A549 (cell line): ENCODE data around the gene MARK1. TPM values are rescaled to one million over a fixed set of nuclear protein-coding genes. Genes with fewer than 3 reads are reported as not detected.

Source experiments
- ATAC-seq, 2 experiments: fragments of 200-7000 bp in 1 of 2; fragments of >200 bp in 1 of 2; cut with Nextera tagmentation in 1 of 2; cut with Tn5 transposase in 1 of 2; 3 replicates each; pipeline versions ENCODE4 v1.8.0 to v1.9.1; 2018 to 2020; ENCODE audit warnings: mild to moderate bottlenecking in 1 of 2, moderate library complexity in 1 of 2
- CTCF ChIA-PET: fragments of 300-600 bp; sonication (Branson Sonifier 250); formaldehyde crosslinking; extraction: SDS; loops from one replicate; lab custom pipeline; 2021; ENCODE audit warnings: antibody characterized with exemption, inconsistent platforms; lab: Yijun Ruan, JAX
- POLR2A ChIA-PET: fragments of 350-600 bp; formaldehyde crosslinking; extraction: SDS; loops from one replicate; lab custom pipeline; 2021; ENCODE audit warnings: antibody characterized with exemption, inconsistent platforms; lab: Yijun Ruan, JAX
- DNase-seq, 2 experiments: peaks; one replicate each; pipeline versions ENCODE4 v3.0.0 to v3.0.0-alpha.2; 2011 to 2016; ENCODE audit warnings: low read depth in 1 of 2, low spot score in 1 of 2
- FAIRE-seq: peaks from 2 replicates; lab custom pipeline; 2011; peaks lifted over from hg19 to GRCh38; lab: Jason Lieb, UNC
- H3K27ac ChIP-seq, 2 experiments: fragments of >200 bp; sonication (Bioruptor Twin); formaldehyde crosslinking; 3 replicates each; pipeline ENCODE4 v1.5.1; 2016 to 2017
- H3K4me1 ChIP-seq: fragments of >200 bp; sonication (Bioruptor Twin); formaldehyde crosslinking; 3 replicates; pipeline ENCODE4 v1.6.1; 2016
- H3K4me2 ChIP-seq: fragments of >200 bp; sonication (Bioruptor Twin); formaldehyde crosslinking; 3 replicates; pipeline ENCODE4 v1.6.1; 2016
- H3K4me3 ChIP-seq: fragments of >200 bp; sonication (Bioruptor Twin); formaldehyde crosslinking; 3 replicates; pipeline ENCODE4 v1.5.1; 2016
- H3K9me3 ChIP-seq: fragments of >200 bp; sonication (Bioruptor Twin); formaldehyde crosslinking; 3 replicates; pipeline ENCODE4 v1.6.1; 2016
- CBX2 ChIP-seq: fragments of 200-600 bp; sonication (generic); IDR thresholded peaks from 2 replicates; pipeline ENCODE4 v1.6.1; 2016; ENCODE audit warnings: low read depth, mild to moderate bottlenecking, borderline replicate concordance
- CEBPB ChIP-seq, 2 experiments: fragments of >200 bp in 1 of 2; sonication (Bioruptor Twin) in 1 of 2; formaldehyde crosslinking in 1 of 2; IDR thresholded peaks; 2 replicates each; pipeline ENCODE4 v1.6.1; 2012 to 2016
- CHD4 ChIP-seq: fragments of 200-600 bp; sonication (generic); IDR thresholded peaks from 2 replicates; pipeline ENCODE4 v1.6.1; 2016; ENCODE audit warnings: antibody characterized with exemption, mild to moderate bottlenecking, borderline replicate concordance
- EHF ChIP-seq: fragments of 250-450 bp; sonication (Bioruptor Pico); IDR thresholded peaks from 2 replicates; pipeline ENCODE4 v1.5.0; 2020; ENCODE audit warnings: mild to moderate bottlenecking
- EHMT2 ChIP-seq: fragments of 200-600 bp; sonication (generic); IDR thresholded peaks from 2 replicates; pipeline ENCODE4 v1.6.1; 2016; ENCODE audit warnings: antibody characterized with exemption, low read depth, mild to moderate bottlenecking, moderate library complexity
- EP300 ChIP-seq, 2 experiments: fragments of >200 bp; sonication (Bioruptor Twin); formaldehyde crosslinking; IDR thresholded peaks; 2 replicates in 1 of 2; 3 replicates in 1 of 2; pipeline ENCODE4 v1.6.1; 2016 to 2017
- FOSB ChIP-seq: fragments of 250-450 bp; sonication (Bioruptor Pico); IDR thresholded peaks from 2 replicates; pipeline ENCODE4 v1.5.0; 2020; ENCODE audit warnings: mild to moderate bottlenecking, moderate library complexity
- FOXS1 ChIP-seq: fragments of 250-450 bp; sonication (Bioruptor Pico); IDR thresholded peaks from 2 replicates; pipeline ENCODE4 v1.5.0; 2020; ENCODE audit warnings: mild to moderate bottlenecking, moderate library complexity
- HOXB13 ChIP-seq: fragments of 250-450 bp; sonication (Bioruptor Pico); IDR thresholded peaks from 2 replicates; pipeline ENCODE4 v1.5.0; 2020; ENCODE audit warnings: low read depth, mild to moderate bottlenecking, moderate library complexity
- HOXB5 ChIP-seq: fragments of 250-450 bp; sonication (Bioruptor Pico); IDR thresholded peaks from 2 replicates; pipeline ENCODE4 v1.5.0; 2020; ENCODE audit warnings: mild to moderate bottlenecking, moderate library complexity
- JUN ChIP-seq, 2 experiments: fragments of >200 bp; sonication (Bioruptor Twin); formaldehyde crosslinking; IDR thresholded peaks; 2 replicates in 1 of 2; 3 replicates in 1 of 2; pipeline ENCODE4 v1.6.1; 2016 to 2017
- KDM5A ChIP-seq: fragments of 200-600 bp; sonication (generic); IDR thresholded peaks from 2 replicates; pipeline ENCODE4 v1.6.1; 2016; ENCODE audit warnings: antibody characterized with exemption, mild to moderate bottlenecking
- PBX3 ChIP-seq: IDR thresholded peaks from 2 replicates; pipeline ENCODE4 v1.6.1; 2012
- POLR2A ChIP-seq: IDR thresholded peaks from 2 replicates; pipeline ENCODE4 v1.6.1; 2012; ENCODE audit warnings: mild to moderate bottlenecking, low read length
- RAD21 ChIP-seq, 2 experiments: fragments of >200 bp in 1 of 2; sonication (Bioruptor Twin) in 1 of 2; formaldehyde crosslinking in 1 of 2; IDR thresholded peaks in 1 of 2; conservative IDR thresholded peaks in 1 of 2; 2 replicates in 1 of 2; 3 replicates in 1 of 2; pipeline ENCODE4 v1.6.1; 2012 to 2018; ENCODE audit warnings: inconsistent platforms in 1 of 2
- RARB ChIP-seq: fragments of 250-450 bp; sonication (Bioruptor Pico); IDR thresholded peaks from 2 replicates; pipeline ENCODE4 v1.8.0; 2021; ENCODE audit warnings: mild to moderate bottlenecking, moderate library complexity
- RFX5 ChIP-seq: fragments of 450-650 bp; IDR thresholded peaks from 2 replicates; pipeline ENCODE4 v1.7.1; 2014; ENCODE audit warnings: antibody characterized with exemption, mild to moderate bottlenecking, moderate library complexity
- SMC3 ChIP-seq: fragments of >200 bp; sonication (Bioruptor Twin); formaldehyde crosslinking; IDR thresholded peaks from 3 replicates; pipeline ENCODE4 v1.6.1; 2018; ENCODE audit warnings: inconsistent platforms
- TP53 ChIP-seq: fragments of 250-450 bp; sonication (Bioruptor Pico); IDR thresholded peaks from 2 replicates; pipeline ENCODE4 v1.5.0; 2021; ENCODE audit warnings: mild to moderate bottlenecking, moderate library complexity
- ZNF302 ChIP-seq: fragments of 250-450 bp; sonication (Bioruptor Pico); IDR thresholded peaks from 2 replicates; pipeline ENCODE4 v1.9.0; 2021; ENCODE audit warnings: inconsistent platforms, mild to moderate bottlenecking, moderate library complexity
- WGBS: methylation state at CpG from one replicate; pipeline ENCODE4 v1.1.6; 2017; ENCODE audit errors: missing lambda C conversion rate; 5-methylcytosine and 5-hydroxymethylcytosine counted together
- polyA plus RNA-seq, 4 experiments: library from polyadenylated mRNA; depleted of rRNA in 3 of 4; stranded (reverse); fragments of >200 nt; fragmentation: RNase III in 1 of 4; extraction: RNeasy Plus Mini Kit Qiagen cat#74134 plus additional on column Dnase treatment in 1 of 4; gene quantifications; 2 replicates in 3 of 4; 3 replicates in 1 of 4; pipeline ENCODE4 v1.2.3, GENCODE V29; 2011 to 2017
- TF ChIP-seq, protein P1 (sequence below): fragments of 200-600 bp; sonication (generic); IDR thresholded peaks from 2 replicates; pipeline ENCODE4 v1.6.1; 2016; ENCODE audit warnings: antibody characterized with exemption, mild to moderate bottlenecking, moderate library complexity
- TF ChIP-seq, protein P2 (sequence below): fragments of >200 bp; sonication (Bioruptor Twin); formaldehyde crosslinking; IDR thresholded peaks from 3 replicates; pipeline ENCODE4 v1.5.1; 2016
- TF ChIP-seq, protein P3 (sequence below): fragments of 150-350 bp; IDR thresholded peaks from 2 replicates; pipeline ENCODE4 v1.6.1; 2014; ENCODE audit warnings: low read depth, mild to moderate bottlenecking, low read length

Gene MARK1
- polyA plus RNA-seq, 2 of the 4 experiments (the other 2 are of a cell fraction) = 0.03 to 0.05 TPM

DNA sequence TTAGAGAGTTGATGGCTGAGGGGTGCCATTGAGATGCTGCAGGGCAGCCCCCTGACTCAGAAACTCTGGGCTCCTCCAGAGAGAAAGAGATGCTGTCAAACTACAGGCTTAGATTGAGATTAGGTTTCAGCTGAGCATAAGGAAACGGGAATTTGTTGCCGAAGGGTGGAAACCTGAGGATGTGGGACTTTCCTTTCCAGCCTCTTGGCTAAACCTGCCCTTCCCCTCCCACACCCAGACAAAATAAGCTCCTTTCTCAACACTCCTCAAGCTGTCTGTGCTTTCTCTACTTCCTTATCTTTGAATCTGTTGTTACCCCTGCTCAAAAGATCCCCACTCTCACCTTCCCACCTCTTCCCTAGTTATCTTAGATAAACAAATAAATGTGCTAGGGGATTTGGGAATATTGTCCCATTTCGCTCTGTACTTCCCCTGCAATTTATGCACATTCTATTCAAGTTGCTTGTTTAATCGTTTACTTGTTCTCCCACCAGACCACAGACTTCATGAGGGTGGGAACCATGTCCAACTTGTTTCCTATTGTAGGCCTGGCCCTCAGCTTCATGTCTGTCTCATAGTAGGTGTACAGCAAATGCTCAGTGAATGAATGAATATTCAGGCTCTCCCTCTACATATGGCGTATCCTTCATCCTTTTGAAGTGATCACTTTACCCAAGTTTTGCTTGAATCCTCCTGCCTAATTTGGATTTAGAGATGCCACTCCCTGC lies 30.6 kb upstream of the MARK1 start:
- Histone ChIP-seq H3K27ac (no peak overlapping the region), H3K4me1 (no peaks in the 10 kb centered on the region), H3K4me3 (no peak overlapping the region), H3K9me3 (no peaks in the 10 kb centered on the region), H3K4me2 (no peak overlapping the region)
- TF ChIP-seq CHD4 (no peak), FOXS1 (CRISPR knock-in tag) (no peak), KDM5A (no peak), HOXB5 (CRISPR knock-in tag) (no peak), SMC3 (no peak), FOSB (CRISPR knock-in tag) (no peak), PBX3 (no peak), EP300 (IDR thresholded peaks at IDR 0.05) (no peak), TP53 (no peak), EHMT2 (no peak)
- TF ChIP-seq, protein P1, sequence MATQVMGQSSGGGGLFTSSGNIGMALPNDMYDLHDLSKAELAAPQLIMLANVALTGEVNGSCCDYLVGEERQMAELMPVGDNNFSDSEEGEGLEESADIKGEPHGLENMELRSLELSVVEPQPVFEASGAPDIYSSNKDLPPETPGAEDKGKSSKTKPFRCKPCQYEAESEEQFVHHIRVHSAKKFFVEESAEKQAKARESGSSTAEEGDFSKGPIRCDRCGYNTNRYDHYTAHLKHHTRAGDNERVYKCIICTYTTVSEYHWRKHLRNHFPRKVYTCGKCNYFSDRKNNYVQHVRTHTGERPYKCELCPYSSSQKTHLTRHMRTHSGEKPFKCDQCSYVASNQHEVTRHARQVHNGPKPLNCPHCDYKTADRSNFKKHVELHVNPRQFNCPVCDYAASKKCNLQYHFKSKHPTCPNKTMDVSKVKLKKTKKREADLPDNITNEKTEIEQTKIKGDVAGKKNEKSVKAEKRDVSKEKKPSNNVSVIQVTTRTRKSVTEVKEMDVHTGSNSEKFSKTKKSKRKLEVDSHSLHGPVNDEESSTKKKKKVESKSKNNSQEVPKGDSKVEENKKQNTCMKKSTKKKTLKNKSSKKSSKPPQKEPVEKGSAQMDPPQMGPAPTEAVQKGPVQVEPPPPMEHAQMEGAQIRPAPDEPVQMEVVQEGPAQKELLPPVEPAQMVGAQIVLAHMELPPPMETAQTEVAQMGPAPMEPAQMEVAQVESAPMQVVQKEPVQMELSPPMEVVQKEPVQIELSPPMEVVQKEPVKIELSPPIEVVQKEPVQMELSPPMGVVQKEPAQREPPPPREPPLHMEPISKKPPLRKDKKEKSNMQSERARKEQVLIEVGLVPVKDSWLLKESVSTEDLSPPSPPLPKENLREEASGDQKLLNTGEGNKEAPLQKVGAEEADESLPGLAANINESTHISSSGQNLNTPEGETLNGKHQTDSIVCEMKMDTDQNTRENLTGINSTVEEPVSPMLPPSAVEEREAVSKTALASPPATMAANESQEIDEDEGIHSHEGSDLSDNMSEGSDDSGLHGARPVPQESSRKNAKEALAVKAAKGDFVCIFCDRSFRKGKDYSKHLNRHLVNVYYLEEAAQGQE = no peak
- TF ChIP-seq, protein P2, sequence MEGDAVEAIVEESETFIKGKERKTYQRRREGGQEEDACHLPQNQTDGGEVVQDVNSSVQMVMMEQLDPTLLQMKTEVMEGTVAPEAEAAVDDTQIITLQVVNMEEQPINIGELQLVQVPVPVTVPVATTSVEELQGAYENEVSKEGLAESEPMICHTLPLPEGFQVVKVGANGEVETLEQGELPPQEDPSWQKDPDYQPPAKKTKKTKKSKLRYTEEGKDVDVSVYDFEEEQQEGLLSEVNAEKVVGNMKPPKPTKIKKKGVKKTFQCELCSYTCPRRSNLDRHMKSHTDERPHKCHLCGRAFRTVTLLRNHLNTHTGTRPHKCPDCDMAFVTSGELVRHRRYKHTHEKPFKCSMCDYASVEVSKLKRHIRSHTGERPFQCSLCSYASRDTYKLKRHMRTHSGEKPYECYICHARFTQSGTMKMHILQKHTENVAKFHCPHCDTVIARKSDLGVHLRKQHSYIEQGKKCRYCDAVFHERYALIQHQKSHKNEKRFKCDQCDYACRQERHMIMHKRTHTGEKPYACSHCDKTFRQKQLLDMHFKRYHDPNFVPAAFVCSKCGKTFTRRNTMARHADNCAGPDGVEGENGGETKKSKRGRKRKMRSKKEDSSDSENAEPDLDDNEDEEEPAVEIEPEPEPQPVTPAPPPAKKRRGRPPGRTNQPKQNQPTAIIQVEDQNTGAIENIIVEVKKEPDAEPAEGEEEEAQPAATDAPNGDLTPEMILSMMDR = no peak
- ChIA-PET POLR2A (no interaction called here), CTCF (no interaction called here)
- FAIRE-seq (no peak), ATAC-seq (no peak), DNase-seq (no peak)
- WGBS = 31% methylated on average over 5 of the region's 5 CpGs

- POLR2A ChIA-PET = no interaction called here
- no peak overlapping the region for H3K27ac ChIP-seq
- FAIRE-seq = no peak
- 32% methylated on average over 2 of the region's 2 CpGs for WGBS
- H3K4me1 ChIP-seq = no peaks in the 10 kb centered on the region
- CTCF ChIA-PET = no interaction called here
- ATAC-seq = no peak
- H3K4me3 ChIP-seq = no peak overlapping the region
- no peak overlapping the region for H3K4me2 ChIP-seq
- no peaks in the 10 kb centered on the region for H3K9me3 ChIP-seq
- TF ChIP-seq, protein P3, sequence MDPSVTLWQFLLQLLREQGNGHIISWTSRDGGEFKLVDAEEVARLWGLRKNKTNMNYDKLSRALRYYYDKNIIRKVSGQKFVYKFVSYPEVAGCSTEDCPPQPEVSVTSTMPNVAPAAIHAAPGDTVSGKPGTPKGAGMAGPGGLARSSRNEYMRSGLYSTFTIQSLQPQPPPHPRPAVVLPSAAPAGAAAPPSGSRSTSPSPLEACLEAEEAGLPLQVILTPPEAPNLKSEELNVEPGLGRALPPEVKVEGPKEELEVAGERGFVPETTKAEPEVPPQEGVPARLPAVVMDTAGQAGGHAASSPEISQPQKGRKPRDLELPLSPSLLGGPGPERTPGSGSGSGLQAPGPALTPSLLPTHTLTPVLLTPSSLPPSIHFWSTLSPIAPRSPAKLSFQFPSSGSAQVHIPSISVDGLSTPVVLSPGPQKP = no peak
- no peak for TF ChIP-seq HOXB5 (CRISPR knock-in tag)
- no peak for TF ChIP-seq CBX2
- TF ChIP-seq POLR2A = no peak
- no peak for TF ChIP-seq RAD21 (conservative IDR thresholded peaks at IDR 0.05 in 1 of 2, IDR thresholded peaks at IDR 0.05 in 1 of 2)
- TF ChIP-seq EHF (CRISPR knock-in tag) = no peak
- TF ChIP-seq HOXB13 = no peak
- no peak for TF ChIP-seq RFX5
- TF ChIP-seq TP53 = no peak
- no peak for TF ChIP-seq JUN (IDR thresholded peaks at IDR 0.05)
- TF ChIP-seq RARB (CRISPR knock-in tag) = no peak
- no peak for TF ChIP-seq EP300 (IDR thresholded peaks at IDR 0.05)
- TF ChIP-seq SMC3 = no peak
- no peak for TF ChIP-seq CEBPB (IDR thresholded peaks at IDR 0.05)
- no peak for TF ChIP-seq ZNF302 (CRISPR knock-in tag)
- no peak for DNase-seq
Observed at GRCh38 chr1:220498188-220498587, 29.7 kb upstream of the MARK1 start.
